Testis (tissue), 2 donors: ENCODE results near the gene DGUOK.

ENCODE experiments used
- POLR2A ChIP-seq: fragments of 450-650 bp; IDR thresholded peaks from one replicate; pipeline ENCODE4 v1.6.1; 2017; ENCODE audit warnings: antibody characterized with exemption, mild to moderate bottlenecking, moderate library complexity
- TF ChIP-seq, protein P1 (sequence below), 3 experiments: fragments of 450-650 bp in 2 of 3; fragments of 200-600 bp in 1 of 3; sonication (generic) in 1 of 3; IDR thresholded peaks; one replicate each; pipeline ENCODE4 v1.5.1; 2016 to 2019; ENCODE audit warnings: antibody characterized with exemption in 3 of 3, mild to moderate bottlenecking in 2 of 3, moderate library complexity in 1 of 3

- TF ChIP-seq, protein P1, sequence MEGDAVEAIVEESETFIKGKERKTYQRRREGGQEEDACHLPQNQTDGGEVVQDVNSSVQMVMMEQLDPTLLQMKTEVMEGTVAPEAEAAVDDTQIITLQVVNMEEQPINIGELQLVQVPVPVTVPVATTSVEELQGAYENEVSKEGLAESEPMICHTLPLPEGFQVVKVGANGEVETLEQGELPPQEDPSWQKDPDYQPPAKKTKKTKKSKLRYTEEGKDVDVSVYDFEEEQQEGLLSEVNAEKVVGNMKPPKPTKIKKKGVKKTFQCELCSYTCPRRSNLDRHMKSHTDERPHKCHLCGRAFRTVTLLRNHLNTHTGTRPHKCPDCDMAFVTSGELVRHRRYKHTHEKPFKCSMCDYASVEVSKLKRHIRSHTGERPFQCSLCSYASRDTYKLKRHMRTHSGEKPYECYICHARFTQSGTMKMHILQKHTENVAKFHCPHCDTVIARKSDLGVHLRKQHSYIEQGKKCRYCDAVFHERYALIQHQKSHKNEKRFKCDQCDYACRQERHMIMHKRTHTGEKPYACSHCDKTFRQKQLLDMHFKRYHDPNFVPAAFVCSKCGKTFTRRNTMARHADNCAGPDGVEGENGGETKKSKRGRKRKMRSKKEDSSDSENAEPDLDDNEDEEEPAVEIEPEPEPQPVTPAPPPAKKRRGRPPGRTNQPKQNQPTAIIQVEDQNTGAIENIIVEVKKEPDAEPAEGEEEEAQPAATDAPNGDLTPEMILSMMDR (IDR thresholded peaks at IDR 0.05) = no peak
- no peak for TF ChIP-seq POLR2A
Observed at GRCh38 chr2:74003494-74004211, 77.0 kb downstream of the DGUOK start.
